ENCODE results near the gene PAQR9.

Gene PAQR9

DNA sequence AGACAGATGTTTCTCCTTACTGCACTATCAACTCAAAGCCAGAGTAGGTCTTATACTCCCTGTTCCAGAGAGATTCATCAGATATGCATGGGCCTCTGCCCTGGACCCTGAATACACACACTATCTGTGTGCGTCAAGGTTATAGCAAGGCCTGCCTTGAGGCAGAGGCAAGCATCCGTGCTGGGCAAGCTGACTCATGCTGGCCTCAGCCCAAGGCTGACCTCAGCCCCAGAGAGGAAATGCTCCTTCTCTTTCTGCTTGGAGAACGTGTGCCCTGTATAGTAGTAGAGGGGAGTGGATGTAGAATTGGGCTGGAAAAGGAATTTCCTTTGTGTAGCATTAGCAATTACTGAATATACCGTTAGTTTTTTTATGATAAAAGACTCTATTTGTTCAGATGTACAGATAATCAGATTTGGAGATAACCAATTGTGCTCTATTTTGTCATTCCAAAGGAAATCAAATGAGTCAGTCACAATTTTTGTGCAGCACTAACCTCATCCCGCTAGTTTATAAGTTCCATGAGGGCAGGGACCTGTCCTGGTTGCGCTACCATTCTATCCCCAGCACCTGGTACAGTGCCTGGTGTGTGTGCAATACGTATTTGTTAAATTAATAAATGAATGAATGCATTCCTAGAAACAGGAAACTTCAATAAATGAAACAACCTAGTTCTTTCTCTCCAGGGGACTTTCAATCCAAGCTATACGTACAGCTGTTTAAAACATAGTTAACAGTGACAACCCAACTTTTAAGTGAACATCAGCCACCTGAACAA lies 13.3 kb upstream of the PAQR9 start:
- in situ Hi-C loops (cut with MboI; ENCODE audit: low pct_unique_long_range_greater_than_20kb, low sequenced_read_pairs, unreplicated experiment), result loop anchor here (25.0 kb wide), 1 partner anchor 390 kb away; the partner anchor contains the start of genes ATR and PLS1
- DNase-seq (ENCODE audit: low spot score), result no peak
- TF ChIP-seq, protein P1, sequence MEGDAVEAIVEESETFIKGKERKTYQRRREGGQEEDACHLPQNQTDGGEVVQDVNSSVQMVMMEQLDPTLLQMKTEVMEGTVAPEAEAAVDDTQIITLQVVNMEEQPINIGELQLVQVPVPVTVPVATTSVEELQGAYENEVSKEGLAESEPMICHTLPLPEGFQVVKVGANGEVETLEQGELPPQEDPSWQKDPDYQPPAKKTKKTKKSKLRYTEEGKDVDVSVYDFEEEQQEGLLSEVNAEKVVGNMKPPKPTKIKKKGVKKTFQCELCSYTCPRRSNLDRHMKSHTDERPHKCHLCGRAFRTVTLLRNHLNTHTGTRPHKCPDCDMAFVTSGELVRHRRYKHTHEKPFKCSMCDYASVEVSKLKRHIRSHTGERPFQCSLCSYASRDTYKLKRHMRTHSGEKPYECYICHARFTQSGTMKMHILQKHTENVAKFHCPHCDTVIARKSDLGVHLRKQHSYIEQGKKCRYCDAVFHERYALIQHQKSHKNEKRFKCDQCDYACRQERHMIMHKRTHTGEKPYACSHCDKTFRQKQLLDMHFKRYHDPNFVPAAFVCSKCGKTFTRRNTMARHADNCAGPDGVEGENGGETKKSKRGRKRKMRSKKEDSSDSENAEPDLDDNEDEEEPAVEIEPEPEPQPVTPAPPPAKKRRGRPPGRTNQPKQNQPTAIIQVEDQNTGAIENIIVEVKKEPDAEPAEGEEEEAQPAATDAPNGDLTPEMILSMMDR (IDR thresholded peaks at IDR 0.05; ENCODE audit: extremely low read depth, insufficient read depth, missing control alignments), result no peak

GRCh38 chr3:142975316-142975995 lies 12.0 kb upstream of the PAQR9 start:
- DNase-seq (ENCODE audit: low spot score), result no peak
- in situ Hi-C loops (cut with MboI; ENCODE audit: low pct_unique_long_range_greater_than_20kb, low sequenced_read_pairs, unreplicated experiment), result loop anchor here (25.0 kb wide), 1 partner anchor 388 kb away; the partner anchor contains the start of genes ATR and PLS1
- TF ChIP-seq, protein P1 (IDR thresholded peaks at IDR 0.05; ENCODE audit: extremely low read depth, insufficient read depth, missing control alignments), result no peak

- in situ Hi-C loops (cut with MboI; ENCODE audit: low pct_unique_long_range_greater_than_20kb, low sequenced_read_pairs, unreplicated experiment), result no loop called here
- no peak for DNase-seq (ENCODE audit: low spot score)
- TF ChIP-seq, protein P1 (IDR thresholded peaks at IDR 0.05; ENCODE audit: extremely low read depth, insufficient read depth, missing control alignments), result no peak
Measured at GRCh38 chr3:142973217-142974009, 9.9 kb upstream of the PAQR9 start.

GRCh38 chr3:142972092-142972753 lies 8.7 kb upstream of the PAQR9 start:
- TF ChIP-seq, protein P1 (IDR thresholded peaks at IDR 0.05; ENCODE audit: extremely low read depth, insufficient read depth, missing control alignments), result no peak
- in situ Hi-C loops (cut with MboI; ENCODE audit: low pct_unique_long_range_greater_than_20kb, low sequenced_read_pairs, unreplicated experiment), result no loop called here
- no peak for DNase-seq (ENCODE audit: low spot score)

DNA sequence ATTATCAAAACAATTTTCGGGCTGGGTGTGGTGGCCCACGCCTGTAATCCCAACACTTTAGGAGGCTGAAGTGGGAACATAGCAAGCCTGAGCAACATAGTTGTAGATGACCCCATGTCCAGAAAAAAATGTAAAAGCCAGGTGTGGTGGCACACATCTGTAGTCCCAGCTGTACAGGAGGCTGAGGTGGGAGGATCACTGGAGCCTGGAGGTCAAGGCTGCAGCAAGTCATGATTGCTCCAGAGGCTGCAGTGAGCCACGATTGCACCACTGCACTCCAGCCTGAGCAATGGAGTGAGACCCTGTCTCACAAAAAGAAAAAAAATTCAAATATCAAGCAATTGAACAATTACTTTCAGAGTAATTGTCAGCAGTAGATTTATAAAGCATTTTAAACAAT lies 8.0 kb upstream of the PAQR9 start:
- no peak for DNase-seq (ENCODE audit: low spot score)
- TF ChIP-seq, protein P1 (IDR thresholded peaks at IDR 0.05; ENCODE audit: extremely low read depth, insufficient read depth, missing control alignments), result no peak
- in situ Hi-C loops (cut with MboI; ENCODE audit: low pct_unique_long_range_greater_than_20kb, low sequenced_read_pairs, unreplicated experiment), result no loop called here

Measured in GM13977 (cell line).